NK-92 treated with Interleukin-12 subunit alpha and Interleukin-12 subunit beta, amount 100 ng/mL, for 24 hours (cell line): ENCODE measurements around the gene SCNN1B.
"Not testable (repeated sequence)": the region's sequence is repeated elsewhere in the genome, so short reads cannot be mapped to it uniquely, and the experiment has no call there.

ENCODE experiments used
- DNase-seq: peaks from one replicate; lab custom pipeline; 2025; lab: John Stamatoyannopoulos, UW

SCNN1B gene

DNA sequence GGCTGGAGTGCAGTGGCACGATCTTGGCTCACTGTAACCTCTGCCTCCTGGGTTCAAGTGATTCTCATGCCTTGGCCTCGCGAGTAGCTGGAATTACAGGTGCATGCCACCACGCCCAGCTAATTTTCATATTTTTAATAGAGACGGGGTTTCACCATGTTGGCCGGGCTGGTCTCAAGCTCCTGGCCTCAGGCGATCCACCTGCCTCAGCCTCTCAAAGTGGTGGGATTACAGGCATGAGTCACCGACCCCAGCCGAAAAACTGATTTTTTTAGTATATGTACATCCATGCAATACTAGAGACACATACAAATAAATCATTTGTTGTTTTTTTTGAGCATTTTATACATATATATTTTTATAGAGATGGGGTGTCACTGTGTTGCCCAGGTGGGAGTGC is 79.6 kb downstream of the SCNN1B start:
- not testable (repeated sequence) for DNase-seq

DNA sequence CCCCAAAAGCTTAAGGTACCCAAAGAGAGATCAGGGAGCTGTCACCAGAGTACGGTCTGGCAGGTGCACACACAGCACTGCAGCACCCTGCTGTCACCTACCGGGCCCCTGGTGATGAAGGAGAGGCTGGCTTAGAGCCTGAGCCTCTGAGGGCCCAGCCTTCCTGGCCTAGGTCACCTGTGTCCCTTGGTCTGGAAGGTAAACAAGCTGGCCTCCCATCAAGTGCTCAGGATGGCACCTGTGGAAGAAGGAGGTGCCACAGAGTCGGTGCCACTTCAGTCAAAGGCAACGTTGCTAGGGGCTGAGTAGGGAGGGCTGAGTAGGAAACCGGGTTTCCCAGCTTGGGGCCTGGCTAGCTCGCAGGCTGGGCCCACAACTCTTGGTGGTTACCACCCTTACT is 80.2 kb downstream of the SCNN1B start:
- DNase-seq, result no peak

DNA sequence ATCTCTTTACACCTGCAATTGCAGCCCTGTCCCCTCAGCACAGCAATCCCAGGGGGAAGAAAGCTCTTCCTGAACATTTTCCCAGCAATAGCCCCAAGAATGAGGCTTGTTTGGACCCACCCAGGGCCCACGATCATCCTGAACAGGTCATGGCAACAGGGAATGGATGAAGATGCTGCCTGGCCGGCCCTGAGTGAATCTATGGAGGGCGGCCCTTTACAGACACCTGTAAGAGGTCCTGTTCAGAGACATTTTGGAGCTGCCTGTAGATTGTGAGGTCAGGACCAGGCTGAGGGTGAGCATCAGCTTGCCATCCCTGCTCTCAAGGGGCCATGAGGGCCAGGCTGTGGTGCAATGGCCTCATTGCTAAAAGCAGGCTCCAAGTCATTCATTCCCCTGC is 81.8 kb downstream of the SCNN1B start:
- DNase-seq, result no peak

DNA sequence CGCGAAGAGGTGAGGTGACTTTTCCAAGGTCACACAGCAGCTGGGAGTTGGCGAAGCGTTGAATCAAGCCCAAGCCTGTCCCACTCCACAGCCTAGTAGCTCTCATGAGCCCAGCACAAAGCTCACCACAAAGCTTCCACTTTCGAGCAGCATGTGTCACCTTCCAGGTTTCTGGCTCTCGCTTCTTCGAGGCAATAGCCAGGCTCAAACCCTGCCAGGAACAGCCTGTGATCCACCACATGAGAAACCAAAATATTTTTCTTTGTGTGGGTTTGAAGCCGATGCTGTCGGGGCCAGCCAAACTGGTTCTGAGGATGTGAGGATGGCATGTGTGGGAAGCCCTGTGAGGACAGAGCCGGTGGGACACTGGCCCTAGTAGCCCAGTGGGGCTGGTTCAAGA is 82.8 kb downstream of the SCNN1B start:
- DNase-seq, result no peak

DNA sequence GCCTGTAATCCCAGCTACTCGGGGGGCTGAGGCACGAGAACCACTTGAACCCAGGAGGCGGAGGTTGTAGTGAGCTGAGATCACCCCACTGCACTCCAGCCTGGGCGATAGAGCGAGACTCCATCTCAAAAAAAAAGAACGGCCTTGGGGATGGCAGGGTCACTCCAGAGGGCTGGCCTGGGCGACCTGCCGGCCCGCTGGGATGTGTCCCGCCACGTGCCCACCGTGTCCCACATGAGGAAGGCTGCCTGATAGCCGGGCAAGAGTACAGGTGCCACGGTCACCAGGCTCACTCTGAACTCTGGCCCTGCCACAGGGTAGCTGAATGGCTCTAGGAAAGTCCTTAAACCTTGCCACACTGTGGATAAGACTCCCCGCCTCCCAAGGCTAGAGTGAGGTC is 83.3 kb downstream of the SCNN1B start:
- DNase-seq, result no peak

DNA sequence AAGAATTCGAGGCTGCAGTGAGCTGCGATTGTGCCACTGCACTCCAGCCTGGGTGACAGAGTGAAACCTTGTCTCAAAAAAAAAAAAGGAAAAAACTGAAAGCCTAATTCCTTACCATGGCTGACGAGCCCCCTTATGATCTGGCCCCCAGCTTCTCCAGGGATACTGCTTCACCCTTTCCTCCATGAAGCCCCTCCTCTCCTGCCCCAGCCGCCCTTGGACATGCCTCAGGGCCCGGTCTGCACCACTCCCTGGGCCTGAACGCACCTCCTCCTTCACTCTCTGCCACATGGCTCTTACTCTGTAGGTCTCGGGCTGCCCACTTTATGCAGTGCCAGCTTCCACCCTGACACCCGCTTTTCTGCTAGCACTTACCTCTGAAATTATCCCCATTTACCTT is 85.6 kb downstream of the SCNN1B start:
- no peak for DNase-seq

DNA sequence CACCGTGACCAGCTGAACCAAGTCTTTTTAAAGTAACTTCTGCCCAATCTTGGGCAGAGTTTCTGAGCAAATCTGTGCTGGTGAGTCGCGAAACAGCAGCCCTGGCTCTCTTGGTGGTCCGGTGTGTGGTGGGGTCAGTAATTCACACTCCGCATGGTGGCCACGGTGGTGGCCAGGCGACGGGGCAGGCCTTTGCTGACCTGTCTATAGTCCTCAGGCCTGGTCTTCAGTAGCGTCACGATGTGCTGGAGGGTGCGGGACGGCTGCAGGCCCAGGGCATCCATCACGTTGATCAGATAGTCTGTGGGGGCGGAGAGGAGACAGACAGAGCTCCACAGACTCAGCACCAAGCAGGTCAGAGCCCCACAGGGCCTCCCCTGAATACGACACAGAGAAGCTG is 86.7 kb downstream of the SCNN1B start:
- DNase-seq, result no peak

DNA sequence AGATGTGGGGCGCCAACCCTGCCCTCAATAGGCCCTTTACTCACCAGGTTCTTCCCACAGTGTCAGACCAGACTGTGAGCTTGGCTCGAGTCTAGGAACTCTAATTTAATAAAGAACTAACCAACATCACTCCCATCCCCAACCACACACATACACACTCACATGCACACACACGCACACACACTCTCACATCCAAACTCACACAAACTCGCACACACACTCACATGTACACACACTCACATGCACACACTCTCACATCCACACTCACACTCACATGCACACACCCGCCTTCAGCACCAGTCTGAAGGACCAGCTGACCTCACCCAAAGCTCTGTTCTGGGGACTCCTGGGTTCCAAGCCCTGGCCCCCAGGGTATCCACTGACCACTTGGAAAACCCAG is 87.1 kb downstream of the SCNN1B start:
- DNase-seq, result no peak

DNA sequence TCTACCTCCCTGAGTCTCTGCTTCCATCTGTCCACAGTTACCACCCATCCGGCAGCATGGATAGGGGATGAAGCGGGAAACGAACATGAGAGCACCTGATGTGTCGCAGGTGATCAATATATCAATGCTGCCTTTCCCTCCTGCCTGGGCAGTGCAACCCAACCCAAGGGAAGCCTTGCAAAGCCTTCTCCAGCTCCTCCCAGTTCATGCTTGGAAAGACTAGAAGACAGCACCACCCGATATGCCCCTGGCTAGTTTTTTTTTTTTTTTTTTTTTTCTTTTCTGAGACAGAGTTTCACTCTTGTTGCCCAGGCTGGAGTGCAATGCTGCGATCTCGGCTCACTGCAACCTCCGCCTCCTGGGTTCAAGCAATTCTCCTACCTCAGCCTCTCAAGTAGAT is 87.8 kb downstream of the SCNN1B start:
- not testable (repeated sequence) for DNase-seq

DNA sequence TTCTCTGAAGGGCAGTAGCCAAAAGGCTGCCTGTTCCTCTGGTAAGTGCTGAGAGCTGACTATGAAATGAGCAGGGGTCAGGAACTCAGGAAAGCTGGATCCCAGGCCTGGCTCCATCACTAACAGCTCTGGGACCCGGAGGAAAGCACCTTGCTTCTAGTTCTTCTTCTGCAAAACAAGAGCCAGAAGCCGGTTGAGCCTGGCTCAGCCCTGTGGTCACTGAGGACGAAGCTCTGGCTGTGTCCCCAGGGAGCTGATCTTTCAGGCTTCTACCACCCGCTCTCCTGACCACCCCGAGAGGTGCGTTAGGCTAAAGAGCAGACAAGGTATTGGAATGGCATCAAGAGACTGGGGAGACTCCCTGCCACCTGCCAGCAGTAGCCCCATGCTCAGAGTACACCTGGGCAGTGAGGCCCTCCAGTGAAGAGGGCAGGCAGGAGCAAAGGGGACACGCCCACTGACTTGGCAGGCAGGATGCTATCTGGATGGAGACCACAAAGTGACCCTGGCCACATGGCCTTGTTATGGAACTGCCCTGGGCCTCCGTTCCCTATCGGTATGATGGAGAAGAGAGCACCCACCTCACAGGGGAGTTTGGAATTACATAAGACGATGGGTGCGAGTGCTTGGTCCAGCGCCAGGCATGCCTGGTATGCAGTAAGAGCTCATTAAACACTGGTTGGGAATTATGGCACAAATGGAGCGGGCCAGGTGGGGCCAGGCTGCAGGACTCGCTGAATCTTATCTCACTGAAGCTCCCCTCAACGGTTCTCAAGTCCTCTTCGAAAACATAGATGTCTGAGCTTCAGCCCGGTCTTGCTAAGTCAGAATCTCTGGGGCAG is 89.5 kb downstream of the SCNN1B start:
- no peak for DNase-seq

DNA sequence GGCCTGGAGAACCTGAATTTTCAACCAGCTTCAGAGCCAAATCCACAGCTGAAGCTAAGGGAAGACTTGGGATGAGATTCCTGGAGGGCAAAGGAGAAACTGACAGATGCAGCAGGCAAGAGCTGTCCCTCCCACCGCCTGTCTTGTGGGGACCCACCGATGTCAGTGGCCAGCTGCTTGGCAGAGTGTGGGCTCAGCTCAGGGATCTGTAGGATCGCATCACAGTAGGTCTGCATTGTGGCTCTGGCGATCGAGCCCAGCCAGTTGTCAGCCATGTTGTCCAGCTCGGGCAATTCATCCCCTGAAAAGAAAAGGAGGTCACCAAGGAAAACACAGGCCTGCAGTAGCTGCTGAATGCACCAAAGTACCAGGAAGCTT is 90.1 kb downstream of the SCNN1B start:
- DNase-seq, result no peak

DNA sequence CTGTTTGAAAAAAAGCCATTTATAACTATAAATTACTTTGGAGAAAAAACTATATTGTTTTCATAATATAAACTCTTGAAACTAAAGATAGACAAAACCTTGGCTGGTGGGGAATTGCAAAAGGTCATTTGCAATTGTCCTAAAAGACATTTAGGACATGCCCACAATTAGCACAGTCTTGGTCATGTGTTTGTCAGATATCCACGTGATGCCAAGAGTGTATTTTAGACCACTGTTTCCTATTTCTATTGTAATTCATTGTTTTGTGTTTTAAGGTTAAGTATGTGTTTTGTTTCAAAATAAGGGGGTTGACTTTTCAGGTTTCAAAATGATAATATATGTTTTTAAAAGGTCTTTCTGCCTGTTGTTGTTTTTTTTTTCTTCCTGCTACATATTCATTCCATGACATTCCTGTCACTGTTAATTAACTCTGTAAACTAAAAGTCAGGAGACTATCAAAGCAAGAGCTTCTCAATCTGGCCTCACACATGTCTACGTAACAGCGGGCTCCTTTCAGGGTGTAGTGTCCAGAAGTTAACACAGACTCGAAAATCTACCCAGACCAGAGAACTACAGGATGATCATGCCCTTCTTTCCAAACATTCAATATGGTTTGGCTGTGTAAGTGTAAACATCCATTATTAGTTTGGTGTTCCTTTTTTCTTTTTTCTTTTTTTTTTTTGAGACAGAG is 92.2 kb downstream of the SCNN1B start:
- DNase-seq, result no peak

DNA sequence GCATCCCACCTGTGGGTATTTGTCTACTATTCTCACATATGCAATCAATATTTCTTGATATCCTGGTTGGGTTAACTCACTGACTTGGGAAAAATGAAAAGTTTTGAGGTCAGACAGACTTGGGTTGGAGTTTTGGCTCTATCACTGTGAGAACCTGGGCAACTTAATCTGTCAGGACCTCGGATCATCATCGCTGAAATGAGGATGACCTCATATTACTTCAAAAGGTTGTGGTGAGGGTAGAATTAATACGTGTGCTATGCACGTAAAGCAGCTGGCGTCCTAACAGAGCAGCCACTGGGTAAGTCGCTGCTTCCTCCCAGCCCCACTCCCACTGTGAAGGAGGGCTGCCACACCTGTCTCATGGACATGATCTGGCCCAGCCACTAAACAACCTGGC is 93.6 kb downstream of the SCNN1B start:
- no peak for DNase-seq

DNA sequence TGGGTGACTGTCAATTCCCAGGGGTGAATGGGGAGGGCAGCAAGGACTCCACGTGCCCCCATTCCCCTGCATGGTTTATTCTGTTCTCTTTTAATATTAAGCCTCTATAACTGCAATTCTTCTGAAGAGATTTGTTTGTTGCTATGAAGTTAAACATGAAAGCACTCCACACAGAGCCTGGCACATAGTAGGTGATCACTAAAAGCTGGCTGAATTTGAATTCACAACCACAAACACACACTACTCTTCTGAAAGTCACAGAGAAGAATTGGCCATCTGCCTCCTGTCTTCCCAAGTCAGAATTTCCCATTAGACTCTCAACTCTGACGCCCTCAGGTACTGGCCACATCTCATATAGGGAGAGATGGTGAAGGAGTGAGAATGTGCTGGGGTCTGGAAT is 95.4 kb downstream of the SCNN1B start:
- no peak for DNase-seq

DNA sequence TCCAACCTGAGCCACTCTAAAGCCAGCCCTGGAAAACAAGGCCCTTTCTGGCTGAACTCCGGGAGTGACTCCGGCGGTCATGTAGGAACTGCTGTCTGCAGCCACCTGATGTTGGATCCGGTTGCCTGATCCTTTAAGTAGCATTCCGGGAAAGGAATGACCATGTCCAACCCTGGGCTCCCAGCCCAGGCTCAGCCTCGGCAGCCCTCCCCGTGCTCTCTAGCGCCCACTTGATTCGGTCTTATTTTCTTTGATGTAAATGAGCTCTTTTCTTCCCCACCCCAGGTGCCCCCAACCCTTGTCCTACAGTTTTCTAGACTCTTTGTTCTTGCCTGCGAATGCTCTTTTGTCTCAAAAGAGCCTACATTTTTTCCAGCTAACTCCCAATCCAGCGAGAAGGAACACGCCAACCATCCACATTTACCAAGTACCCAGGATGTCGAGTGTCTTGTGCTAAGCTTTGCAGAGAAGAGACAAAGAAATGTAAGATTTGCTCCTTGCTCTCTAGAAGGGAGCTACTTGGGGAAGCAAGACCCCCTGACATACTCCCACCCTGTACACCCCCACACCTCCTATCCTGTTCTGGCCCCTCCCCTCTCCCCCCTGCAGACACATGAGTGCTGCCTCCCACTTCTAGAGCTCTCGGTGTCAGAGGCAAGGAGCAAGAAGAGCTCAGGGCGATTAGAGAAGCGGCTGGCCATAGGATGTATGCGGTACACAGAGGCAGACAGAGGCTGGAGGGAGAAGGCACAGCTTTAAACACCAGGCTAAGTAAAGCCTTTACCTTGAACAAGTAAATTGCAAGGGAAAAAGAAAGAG is 97.1 kb downstream of the SCNN1B start:
- DNase-seq, result no peak

DNA sequence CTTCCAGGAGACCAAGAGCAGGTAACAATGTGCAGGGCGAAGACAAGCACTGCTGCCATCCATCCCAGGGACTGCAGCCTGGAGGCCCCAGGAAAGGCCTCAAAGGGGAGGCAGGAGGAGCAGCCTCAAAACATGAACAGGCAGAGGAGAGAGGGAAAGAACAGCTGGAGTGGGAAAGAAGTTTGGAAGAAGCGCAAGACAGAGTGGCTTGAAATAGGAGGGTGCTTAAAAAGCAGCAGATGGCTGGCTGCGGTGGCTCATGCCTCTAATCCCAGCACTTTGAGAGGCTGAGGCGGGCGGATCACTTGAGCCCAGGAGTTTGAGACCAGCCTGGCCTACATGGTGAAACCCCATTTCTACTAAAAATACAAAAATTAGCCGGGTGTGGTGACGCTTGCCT is 98.3 kb downstream of the SCNN1B start:
- not testable (repeated sequence) for DNase-seq

DNA sequence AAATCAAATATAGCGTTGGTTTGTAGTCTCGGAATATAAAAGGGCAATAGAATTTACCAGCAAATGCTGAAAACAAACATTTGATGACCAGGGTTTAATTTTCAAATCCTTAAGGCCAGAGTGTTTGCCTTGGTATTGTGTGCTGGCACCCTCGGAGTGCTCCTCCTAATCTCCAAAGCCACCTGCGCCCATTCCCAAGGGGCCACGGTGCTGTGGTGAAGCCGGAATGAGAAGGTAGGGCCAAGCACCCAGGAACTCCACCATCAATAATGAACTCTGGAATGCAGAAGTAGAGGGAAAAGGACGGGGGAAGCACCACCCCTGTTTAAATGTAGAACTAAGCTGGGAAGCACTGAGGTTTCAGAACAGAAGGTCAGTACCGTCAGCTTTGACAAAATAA is 99.0 kb downstream of the SCNN1B start:
- DNase-seq, result no peak

DNA sequence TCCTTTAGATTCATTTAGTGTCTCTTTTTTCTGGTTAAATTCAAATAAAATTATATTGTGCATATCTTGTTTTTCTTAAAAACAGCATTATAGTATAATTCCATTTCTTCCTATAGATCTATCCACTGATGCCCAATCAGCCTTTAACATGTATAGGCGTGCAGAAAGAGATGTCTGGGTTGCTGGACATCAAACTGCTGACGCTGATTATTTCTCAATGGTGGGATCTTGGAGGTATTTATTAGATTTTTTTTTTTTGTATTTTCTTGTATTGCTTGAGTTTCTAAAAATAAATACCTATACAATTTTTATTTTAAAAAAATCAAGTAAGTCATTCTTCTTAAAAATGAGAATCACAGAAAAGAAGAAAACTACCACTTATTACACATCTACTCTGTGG is 100.0 kb downstream of the SCNN1B start:
- no peak for DNase-seq

DNA sequence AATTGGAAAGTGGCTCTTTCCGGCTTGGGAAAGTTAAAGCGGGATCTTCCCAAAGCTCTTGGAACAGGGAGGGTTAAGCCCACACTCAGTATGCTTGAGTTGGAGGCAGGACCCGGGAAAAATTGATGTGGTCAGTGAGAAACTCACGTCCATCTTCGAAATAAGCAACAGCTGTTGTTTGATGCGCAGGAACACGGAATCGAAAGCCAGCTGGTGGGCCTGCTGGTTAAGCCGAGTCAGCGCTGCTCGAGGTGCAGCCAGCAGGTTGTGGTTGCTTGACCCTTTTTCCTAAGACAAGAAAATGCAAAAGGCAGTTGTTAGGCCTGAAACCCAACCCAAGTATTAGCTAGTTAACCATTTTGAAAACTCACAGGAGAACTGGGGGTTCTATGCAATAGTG is 101.4 kb downstream of the SCNN1B start:
- DNase-seq, result no peak

DNA sequence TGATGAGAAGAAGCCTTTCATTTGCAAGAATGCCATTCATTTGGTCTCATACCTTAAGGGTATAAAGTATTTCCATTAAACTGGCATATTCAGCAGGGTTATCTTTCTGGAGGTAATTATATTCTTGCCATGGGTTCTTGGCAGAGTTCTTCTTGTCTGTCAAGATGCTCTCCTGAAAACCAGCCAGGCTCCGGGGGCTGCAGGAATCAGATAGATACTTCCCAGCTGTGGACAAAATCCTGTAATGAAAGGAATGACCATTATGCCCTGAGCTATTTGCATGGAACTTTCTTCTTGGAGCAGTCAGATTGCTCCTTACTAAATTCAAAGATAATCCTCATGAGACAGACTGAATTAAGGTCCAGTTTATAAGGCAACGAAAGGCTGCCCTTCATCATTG is 103.9 kb downstream of the SCNN1B start:
- no peak for DNase-seq

DNA sequence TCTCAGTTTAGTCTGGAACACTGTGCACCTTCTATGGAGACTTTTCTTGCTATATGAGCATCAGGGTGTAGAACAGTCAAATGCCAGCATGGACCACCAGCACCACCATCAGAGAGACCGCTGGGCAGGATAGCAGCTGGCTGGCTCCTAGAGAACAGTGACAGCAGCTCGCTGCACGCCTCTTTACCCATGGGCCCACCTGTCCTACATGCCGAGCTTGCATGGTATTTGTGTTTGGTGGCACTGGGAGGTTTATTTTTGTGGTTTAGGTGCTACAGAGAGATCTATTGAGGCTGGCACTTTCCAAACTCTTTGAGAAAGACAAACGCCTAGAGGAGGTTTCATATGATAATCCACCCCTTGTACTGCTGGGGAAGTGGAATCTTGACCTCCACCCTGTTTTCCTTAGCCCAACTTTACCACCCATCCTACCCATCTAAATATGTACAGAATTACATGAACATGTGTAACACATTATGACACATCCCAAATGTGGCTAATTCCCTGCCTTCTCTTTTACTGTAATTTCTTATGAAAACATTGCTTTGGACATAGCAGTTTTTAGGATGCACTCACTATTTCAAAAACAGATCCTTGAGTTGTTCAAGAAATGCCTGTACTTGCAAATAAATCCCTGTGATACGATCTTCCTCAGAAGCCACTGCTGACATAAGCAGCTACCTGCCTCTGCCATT is 104.6 kb downstream of the SCNN1B start:
- no peak for DNase-seq

DNA sequence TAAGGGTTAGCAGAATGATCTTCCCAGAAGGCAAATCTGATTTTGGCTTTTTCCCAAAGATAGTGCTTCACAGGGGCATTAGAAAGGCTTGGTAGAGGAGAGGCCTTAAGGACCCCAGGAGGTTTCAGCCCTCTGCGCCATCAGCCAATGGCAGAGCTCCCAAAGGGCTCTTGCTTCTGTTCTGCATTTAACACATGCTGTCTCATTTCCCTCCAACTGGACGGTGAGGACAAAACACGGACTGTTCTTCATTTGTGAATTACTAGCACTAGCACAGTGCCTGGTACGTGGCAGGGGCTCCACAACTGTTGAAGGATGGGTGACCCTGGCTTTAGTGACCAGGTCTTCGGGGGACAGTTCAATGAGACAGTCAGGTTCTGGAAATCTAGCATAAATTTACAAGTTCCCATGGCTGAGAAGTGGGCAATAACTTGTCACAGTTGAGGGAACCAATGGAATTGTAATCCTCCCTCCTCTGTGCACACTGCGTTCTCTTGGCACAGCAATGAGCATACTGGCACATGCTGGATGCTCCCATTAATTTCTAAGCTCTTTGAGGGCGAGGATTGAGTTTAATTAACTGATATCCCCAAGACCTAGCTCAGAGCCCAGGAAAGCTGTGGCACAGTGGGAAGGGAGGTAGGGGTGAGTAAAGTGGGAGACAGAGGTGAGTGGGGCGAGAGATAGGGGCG is 105.5 kb downstream of the SCNN1B start:
- no peak for DNase-seq
